ENCODE measurements around the gene AP3D1. TPM values are rescaled to one million over a fixed set of nuclear protein-coding genes. Genes with fewer than 3 reads are reported as not detected.

AP3D1 gene
- total and polyA plus RNA-seq, 2 donors (not counting 3 experiments of a cell fraction or from before 2014, with no cell fraction given): 130 to 137 TPM

DNA sequence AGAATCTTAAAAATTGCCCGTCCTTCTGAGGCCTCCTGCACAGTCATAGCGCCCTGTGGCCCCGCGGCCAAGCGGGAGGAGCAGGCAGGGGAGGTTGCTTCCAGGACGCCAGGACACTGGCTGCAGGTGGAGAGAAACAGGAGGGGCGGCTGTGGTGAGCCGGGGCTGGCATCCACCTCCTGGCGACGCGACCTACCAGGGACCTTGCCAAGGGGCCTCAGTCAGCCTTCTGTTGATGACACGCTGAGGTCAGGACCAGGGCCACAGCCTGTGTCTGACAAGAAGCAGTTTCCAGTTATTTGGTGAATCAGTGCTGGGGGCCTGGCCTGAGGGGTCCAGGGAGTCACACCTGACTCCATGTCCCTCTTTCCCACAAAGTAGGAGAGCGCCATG is 87.0 kb downstream of the AP3D1 start:
- CTCF ChIA-PET: no interaction called here
- FAIRE-seq (no peak), DNase-seq (ENCODE audit: low read depth, low spot score) (no peak)
- Histone ChIP-seq H3K4me2 (ENCODE audit: insufficient read depth, low read length) (no peak overlapping the region), H3K36me3 (ENCODE audit: control insufficient read depth in 2 of 2, extremely low read depth in 1 of 2, insufficient read depth in 2 of 2, low read length in 2 of 2) (no peaks in the 10 kb centered on the region), H3K9me3 (replicated peaks; ENCODE audit: control insufficient read depth, insufficient read depth, low read length) (no peaks in the 10 kb centered on the region), H3K9ac (replicated peaks; ENCODE audit: extremely low read depth, insufficient read depth, low read length) (no peak overlapping the region), H3K9me1 (replicated peaks; ENCODE audit: control insufficient read depth, extremely low read depth, insufficient read depth, low read length) (no peaks in the 10 kb centered on the region), H3K79me2 (ENCODE audit: control insufficient read depth, insufficient read depth, low read length) (no peaks in the 10 kb centered on the region), H3K27ac (ENCODE audit: insufficient read depth, low read depth, low read length) (no peak overlapping the region), H3K27me3 (ENCODE audit: control insufficient read depth in 2 of 2, insufficient read depth in 2 of 2, low read length in 2 of 2) (no peaks in the 10 kb centered on the region), H3K4me3 (replicated peaks in 1 of 3; ENCODE audit: insufficient read depth in 1 of 3, low read depth in 1 of 3, low read length in 3 of 3) (no peak overlapping the region), H3K4me1 (ENCODE audit: control insufficient read depth, extremely low read depth, insufficient read depth, low read length) (peaks cover 24% of the 10 kb centered on the region), H4K20me1 (replicated peaks; ENCODE audit: control insufficient read depth, extremely low read depth, insufficient read depth, low read length) (no peaks in the 10 kb centered on the region), H2AFZ (ENCODE audit: low read depth, low read length) (no peak overlapping the region)
- POLR2A ChIA-PET: no interaction called here
- intact Hi-C loops (cut with micrococcal nuclease): no loop called here
- TF ChIP-seq FOS (IDR thresholded peaks at IDR 0.05; ENCODE audit: borderline replicate concordance, insufficient read depth, low read length) (no peak), POLR2AphosphoS5 (IDR thresholded peaks at IDR 0.05; ENCODE audit: insufficient read depth, low read depth, low read length) (no peak), GATA2 (IDR thresholded peaks at IDR 0.05; ENCODE audit: insufficient read depth, insufficient read length, low read depth, low read length) (no peak), POLR2A (IDR thresholded peaks at IDR 0.05; ENCODE audit: low read depth, low read length) (no peak), JUN (IDR thresholded peaks at IDR 0.05; ENCODE audit: borderline replicate concordance, insufficient read depth, insufficient read length, low read depth) (no peak), EZH2 (IDR thresholded peaks at IDR 0.05; ENCODE audit: borderline replicate concordance, low read depth, low read length, severe bottlenecking) (no peak), MYC (IDR thresholded peaks at IDR 0.05; ENCODE audit: low read depth, low read length) (no peak)
- TF ChIP-seq, protein P1, sequence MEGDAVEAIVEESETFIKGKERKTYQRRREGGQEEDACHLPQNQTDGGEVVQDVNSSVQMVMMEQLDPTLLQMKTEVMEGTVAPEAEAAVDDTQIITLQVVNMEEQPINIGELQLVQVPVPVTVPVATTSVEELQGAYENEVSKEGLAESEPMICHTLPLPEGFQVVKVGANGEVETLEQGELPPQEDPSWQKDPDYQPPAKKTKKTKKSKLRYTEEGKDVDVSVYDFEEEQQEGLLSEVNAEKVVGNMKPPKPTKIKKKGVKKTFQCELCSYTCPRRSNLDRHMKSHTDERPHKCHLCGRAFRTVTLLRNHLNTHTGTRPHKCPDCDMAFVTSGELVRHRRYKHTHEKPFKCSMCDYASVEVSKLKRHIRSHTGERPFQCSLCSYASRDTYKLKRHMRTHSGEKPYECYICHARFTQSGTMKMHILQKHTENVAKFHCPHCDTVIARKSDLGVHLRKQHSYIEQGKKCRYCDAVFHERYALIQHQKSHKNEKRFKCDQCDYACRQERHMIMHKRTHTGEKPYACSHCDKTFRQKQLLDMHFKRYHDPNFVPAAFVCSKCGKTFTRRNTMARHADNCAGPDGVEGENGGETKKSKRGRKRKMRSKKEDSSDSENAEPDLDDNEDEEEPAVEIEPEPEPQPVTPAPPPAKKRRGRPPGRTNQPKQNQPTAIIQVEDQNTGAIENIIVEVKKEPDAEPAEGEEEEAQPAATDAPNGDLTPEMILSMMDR (IDR thresholded peaks at IDR 0.05; ENCODE audit: extremely low read depth in 1 of 2, insufficient read depth in 1 of 2, low read depth in 1 of 2, low read length in 2 of 2): no peak
- dilution Hi-C loops (cut with MboI; ENCODE audit: extremely low pct_ligation_motif_present, low sequenced_read_pairs): no loop called here
- BruUV-seq (replicated peaks): no TSS peak

Data from endothelial cell of umbilical vein (primary cell).